WTC11 (cell line): ENCODE measurements around the gene TBX15. TPM values are rescaled to one million over a fixed set of nuclear protein-coding genes. Genes with fewer than 3 reads are reported as not detected.

Experiments used
- ATAC-seq: fragments of 200-7000 bp; cut with Tn5 transposase; 2 replicates; pipeline ENCODE4 v1.10.0; 2021; ENCODE audit warnings: mild to moderate bottlenecking, moderate library complexity
- CTCF ChIA-PET: fragments of 300-600 bp; sonication (Branson Sonifier 250); formaldehyde crosslinking; loops from one replicate; lab custom pipeline; 2021; ENCODE audit warnings: antibody characterized with exemption; lab: Charles Lee
- POLR2A ChIA-PET: fragments of 350-600 bp; sonication (Branson Sonifier 250); formaldehyde crosslinking; loops from one replicate; lab custom pipeline; 2021; ENCODE audit warnings: antibody characterized with exemption; lab: Charles Lee
- DNase-seq: peaks from one replicate; pipeline ENCODE4 v3.0.0; 2021; ENCODE audit warnings: low spot score
- H3K27ac Mint-ChIP-seq: 2 replicates; pipeline ENCODE4 v1.8.0; 2021; ENCODE audit warnings: mixed read lengths
- H3K27me3 Mint-ChIP-seq: 2 replicates; pipeline ENCODE4 v1.8.0; 2021; ENCODE audit warnings: low read depth, mild to moderate bottlenecking, moderate library complexity, mixed read lengths
- H3K36me3 Mint-ChIP-seq: 2 replicates; pipeline ENCODE4 v1.8.0; 2021; ENCODE audit warnings: mixed read lengths
- H3K4me1 Mint-ChIP-seq: 2 replicates; pipeline ENCODE4 v1.8.0; 2022; ENCODE audit warnings: mixed read lengths
- H3K4me3 Mint-ChIP-seq: 2 replicates; pipeline ENCODE4 v1.8.0; 2021; ENCODE audit warnings: mild to moderate bottlenecking, moderate library complexity, mixed read lengths
- H3K9me3 Mint-ChIP-seq: 2 replicates; pipeline ENCODE4 v1.8.0; 2021; ENCODE audit warnings: mixed read lengths
- ESRRA ChIP-seq: sonication (generic); formaldehyde crosslinking; IDR thresholded peaks from 2 replicates; pipeline ENCODE4 v1.8.1; 2022; ENCODE audit warnings: mild to moderate bottlenecking, missing genetic modification reagents, borderline replicate concordance
- GRHL2 ChIP-seq: fragments of 250-450 bp; sonication (Bioruptor Pico); IDR thresholded peaks from 2 replicates; pipeline ENCODE4 v1.8.0; 2022; ENCODE audit warnings: mild to moderate bottlenecking, moderate library complexity; ENCODE audit not compliant: insufficient replicate concordance, severe bottlenecking
- GTF2I ChIP-seq: fragments of 250-450 bp; sonication (Bioruptor Pico); conservative IDR thresholded peaks from 2 replicates; pipeline ENCODE4 v1.4.0; 2021; ENCODE audit warnings: mild to moderate bottlenecking
- HMGA2 ChIP-seq: fragments of 250-450 bp; sonication (Bioruptor Pico); IDR thresholded peaks from 2 replicates; pipeline ENCODE4 v1.4.0; 2021; ENCODE audit warnings: mild to moderate bottlenecking, moderate library complexity
- NFE2L1 ChIP-seq: sonication (generic); formaldehyde crosslinking; IDR thresholded peaks from 2 replicates; pipeline ENCODE4 v1.8.1; 2023; ENCODE audit warnings: missing genetic modification reagents
- NFYB ChIP-seq: sonication (generic); formaldehyde crosslinking; conservative IDR thresholded peaks from 2 replicates; pipeline ENCODE4 v1.8.0; 2022; ENCODE audit warnings: low read depth, missing genetic modification reagents
- NR1H2 ChIP-seq: sonication (generic); formaldehyde crosslinking; IDR thresholded peaks from 2 replicates; pipeline ENCODE4 v1.9.0; 2021; ENCODE audit warnings: mild to moderate bottlenecking, moderate library complexity, missing genetic modification reagents
- RELA ChIP-seq: sonication (generic); formaldehyde crosslinking; IDR thresholded peaks from 2 replicates; pipeline ENCODE4 v1.8.1; 2022; ENCODE audit warnings: missing genetic modification reagents, mild to moderate bottlenecking, borderline replicate concordance
- SMAD4 ChIP-seq: sonication (generic); formaldehyde crosslinking; IDR thresholded peaks from 2 replicates; pipeline ENCODE4 v1.8.0; 2022; ENCODE audit warnings: mild to moderate bottlenecking, missing genetic modification reagents
- total RNA-seq: library from RNA; stranded (reverse); gene quantifications from 3 replicates; pipeline ENCODE4 v1.2.3, GENCODE V29; 2021
- TF ChIP-seq, protein P1 (sequence below): sonication (generic); formaldehyde crosslinking; IDR thresholded peaks from 2 replicates; pipeline ENCODE4 v1.8.1; 2023; ENCODE audit warnings: mild to moderate bottlenecking, missing genetic modification reagents
- TF ChIP-seq, protein P2 (sequence below): sonication (generic); formaldehyde crosslinking; IDR thresholded peaks from 2 replicates; pipeline ENCODE4 v1.8.0; 2023; ENCODE audit warnings: missing genetic modification reagents
- TF ChIP-seq, protein P3 (sequence below): sonication (generic); formaldehyde crosslinking; IDR thresholded peaks from 2 replicates; pipeline ENCODE4 v1.8.0; 2023; ENCODE audit warnings: mild to moderate bottlenecking, missing genetic modification reagents
- TF ChIP-seq, protein P4 (sequence below): sonication (generic); formaldehyde crosslinking; conservative IDR thresholded peaks from 2 replicates; pipeline ENCODE4 v1.8.1; 2022; ENCODE audit warnings: mild to moderate bottlenecking, missing genetic modification reagents
- TF ChIP-seq, protein P5 (sequence below): sonication (generic); formaldehyde crosslinking; IDR thresholded peaks from 2 replicates; pipeline ENCODE4 v1.8.1; 2023; ENCODE audit warnings: mild to moderate bottlenecking, missing genetic modification reagents, moderate library complexity

Gene TBX15
- total RNA-seq, 1 experiment from 2014 or later: 0.11 TPM

DNA sequence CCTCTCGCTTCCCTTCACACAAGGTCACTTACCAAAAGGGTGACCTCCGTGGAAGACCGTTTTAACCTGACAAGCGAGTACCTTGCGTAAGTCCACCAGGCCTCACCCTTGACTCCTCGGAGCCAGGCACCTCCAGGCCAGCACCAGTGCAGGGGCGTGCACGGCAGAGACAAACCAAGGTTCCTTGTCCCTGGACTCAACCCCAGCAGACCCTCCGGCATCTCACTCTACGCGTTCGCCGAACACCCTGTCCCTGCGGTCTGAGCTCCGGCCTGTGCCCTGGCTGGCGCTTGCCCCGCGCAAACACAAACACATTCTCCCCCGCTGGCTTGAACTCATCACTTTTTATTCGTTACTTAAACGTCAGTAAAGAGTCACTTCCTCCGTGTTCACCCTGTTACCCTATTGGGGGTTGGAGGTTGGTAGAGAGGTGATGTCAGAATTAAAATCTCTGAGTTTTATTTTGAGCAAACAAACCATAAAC is 4.5 kb downstream of the TBX15 start:
- H3K27ac Mint-ChIP-seq: no peak overlapping the region
- peak; percentile 10 for ATAC-seq
- TF ChIP-seq NFYB (CRISPR knock-in tag) (no peak), ESRRA (CRISPR knock-in tag) (no peak), SMAD4 (CRISPR knock-in tag) (no peak), NR1H2 (CRISPR knock-in tag) (no peak)
- TF ChIP-seq, protein P1, sequence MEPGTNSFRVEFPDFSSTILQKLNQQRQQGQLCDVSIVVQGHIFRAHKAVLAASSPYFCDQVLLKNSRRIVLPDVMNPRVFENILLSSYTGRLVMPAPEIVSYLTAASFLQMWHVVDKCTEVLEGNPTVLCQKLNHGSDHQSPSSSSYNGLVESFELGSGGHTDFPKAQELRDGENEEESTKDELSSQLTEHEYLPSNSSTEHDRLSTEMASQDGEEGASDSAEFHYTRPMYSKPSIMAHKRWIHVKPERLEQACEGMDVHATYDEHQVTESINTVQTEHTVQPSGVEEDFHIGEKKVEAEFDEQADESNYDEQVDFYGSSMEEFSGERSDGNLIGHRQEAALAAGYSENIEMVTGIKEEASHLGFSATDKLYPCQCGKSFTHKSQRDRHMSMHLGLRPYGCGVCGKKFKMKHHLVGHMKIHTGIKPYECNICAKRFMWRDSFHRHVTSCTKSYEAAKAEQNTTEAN (CRISPR knock-in tag): no peak
- TF ChIP-seq, protein P2, sequence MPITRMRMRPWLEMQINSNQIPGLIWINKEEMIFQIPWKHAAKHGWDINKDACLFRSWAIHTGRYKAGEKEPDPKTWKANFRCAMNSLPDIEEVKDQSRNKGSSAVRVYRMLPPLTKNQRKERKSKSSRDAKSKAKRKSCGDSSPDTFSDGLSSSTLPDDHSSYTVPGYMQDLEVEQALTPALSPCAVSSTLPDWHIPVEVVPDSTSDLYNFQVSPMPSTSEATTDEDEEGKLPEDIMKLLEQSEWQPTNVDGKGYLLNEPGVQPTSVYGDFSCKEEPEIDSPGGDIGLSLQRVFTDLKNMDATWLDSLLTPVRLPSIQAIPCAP (CRISPR knock-in tag): no peak
- TF ChIP-seq, protein P3, sequence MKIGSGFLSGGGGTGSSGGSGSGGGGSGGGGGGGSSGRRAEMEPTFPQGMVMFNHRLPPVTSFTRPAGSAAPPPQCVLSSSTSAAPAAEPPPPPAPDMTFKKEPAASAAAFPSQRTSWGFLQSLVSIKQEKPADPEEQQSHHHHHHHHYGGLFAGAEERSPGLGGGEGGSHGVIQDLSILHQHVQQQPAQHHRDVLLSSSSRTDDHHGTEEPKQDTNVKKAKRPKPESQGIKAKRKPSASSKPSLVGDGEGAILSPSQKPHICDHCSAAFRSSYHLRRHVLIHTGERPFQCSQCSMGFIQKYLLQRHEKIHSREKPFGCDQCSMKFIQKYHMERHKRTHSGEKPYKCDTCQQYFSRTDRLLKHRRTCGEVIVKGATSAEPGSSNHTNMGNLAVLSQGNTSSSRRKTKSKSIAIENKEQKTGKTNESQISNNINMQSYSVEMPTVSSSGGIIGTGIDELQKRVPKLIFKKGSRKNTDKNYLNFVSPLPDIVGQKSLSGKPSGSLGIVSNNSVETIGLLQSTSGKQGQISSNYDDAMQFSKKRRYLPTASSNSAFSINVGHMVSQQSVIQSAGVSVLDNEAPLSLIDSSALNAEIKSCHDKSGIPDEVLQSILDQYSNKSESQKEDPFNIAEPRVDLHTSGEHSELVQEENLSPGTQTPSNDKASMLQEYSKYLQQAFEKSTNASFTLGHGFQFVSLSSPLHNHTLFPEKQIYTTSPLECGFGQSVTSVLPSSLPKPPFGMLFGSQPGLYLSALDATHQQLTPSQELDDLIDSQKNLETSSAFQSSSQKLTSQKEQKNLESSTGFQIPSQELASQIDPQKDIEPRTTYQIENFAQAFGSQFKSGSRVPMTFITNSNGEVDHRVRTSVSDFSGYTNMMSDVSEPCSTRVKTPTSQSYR (CRISPR knock-in tag): no peak
- TF ChIP-seq, protein P4, sequence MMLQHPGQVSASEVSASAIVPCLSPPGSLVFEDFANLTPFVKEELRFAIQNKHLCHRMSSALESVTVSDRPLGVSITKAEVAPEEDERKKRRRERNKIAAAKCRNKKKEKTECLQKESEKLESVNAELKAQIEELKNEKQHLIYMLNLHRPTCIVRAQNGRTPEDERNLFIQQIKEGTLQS (CRISPR knock-in tag): no peak
- TF ChIP-seq, protein P5, sequence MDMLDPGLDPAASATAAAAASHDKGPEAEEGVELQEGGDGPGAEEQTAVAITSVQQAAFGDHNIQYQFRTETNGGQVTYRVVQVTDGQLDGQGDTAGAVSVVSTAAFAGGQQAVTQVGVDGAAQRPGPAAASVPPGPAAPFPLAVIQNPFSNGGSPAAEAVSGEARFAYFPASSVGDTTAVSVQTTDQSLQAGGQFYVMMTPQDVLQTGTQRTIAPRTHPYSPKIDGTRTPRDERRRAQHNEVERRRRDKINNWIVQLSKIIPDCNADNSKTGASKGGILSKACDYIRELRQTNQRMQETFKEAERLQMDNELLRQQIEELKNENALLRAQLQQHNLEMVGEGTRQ: no peak
- H3K4me3 Mint-ChIP-seq: peak overlapping the region; percentile 73
- peaks cover 100% of the 10 kb centered on the region for H3K27me3 Mint-ChIP-seq
- no peaks in the 10 kb centered on the region; the same call in 1 of the 2 replicates for H3K36me3 Mint-ChIP-seq
- H3K4me1 Mint-ChIP-seq: peaks cover 64% of the 10 kb centered on the region
- CTCF ChIA-PET: interaction anchor here (1.1 to 3.5 kb wide), 5 partner anchors 10 to 25 kb away, joined by 3 to 36 read pairs (median 5); no protein-coding TSS in a partner anchor
- POLR2A ChIA-PET: no interaction called here
- peak; percentile 56 for DNase-seq
- H3K9me3 Mint-ChIP-seq: no peaks in the 10 kb centered on the region

DNA sequence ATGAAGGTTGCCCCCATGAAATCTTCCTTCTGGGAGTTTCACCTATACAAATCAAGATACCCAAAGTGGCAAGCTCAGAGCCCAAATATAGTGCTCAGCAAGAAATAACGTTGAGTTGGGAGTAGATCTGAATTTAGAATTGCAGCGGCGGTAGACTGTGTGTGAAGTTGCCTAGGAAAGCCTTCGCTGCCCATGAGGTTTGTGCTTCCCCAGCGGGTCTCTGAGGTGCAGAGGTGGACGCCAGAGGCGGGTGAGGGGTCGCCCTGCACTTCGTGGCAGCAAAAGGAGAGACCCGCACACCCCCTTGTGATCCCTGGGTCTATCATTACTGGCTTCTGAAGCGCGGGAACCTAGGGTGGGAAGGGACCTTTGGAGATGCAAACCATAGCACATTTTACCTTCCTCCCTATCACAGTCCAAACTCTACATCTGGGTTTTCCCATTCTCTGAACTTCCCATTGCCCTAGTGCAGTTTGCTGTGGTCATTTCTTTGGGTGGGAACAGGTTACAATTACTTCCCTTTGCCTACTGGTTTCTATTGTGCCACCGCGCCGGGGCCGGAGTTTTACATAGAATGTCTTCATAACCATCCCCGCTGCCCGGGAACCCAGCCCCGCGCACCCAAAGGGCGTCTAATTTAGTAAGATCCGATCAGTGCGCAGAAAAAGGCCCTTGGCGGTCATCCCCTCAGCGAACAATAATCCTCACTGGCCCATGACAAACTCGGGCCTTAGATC is 5.2 kb downstream of the TBX15 start:
- no peak for TF ChIP-seq HMGA2 (CRISPR knock-in tag)
- no peak for TF ChIP-seq RELA (CRISPR knock-in tag)
- TF ChIP-seq, protein P3 (CRISPR knock-in tag): no peak
- no peak for TF ChIP-seq NFE2L1 (CRISPR knock-in tag)
- no peak for TF ChIP-seq GTF2I
- TF ChIP-seq GRHL2 (CRISPR knock-in tag): no peak
- DNase-seq (no peak), ATAC-seq (no peak)
- peaks cover 100% of the 10 kb centered on the region for H3K27me3 Mint-ChIP-seq
- H3K4me3 Mint-ChIP-seq: peak overlapping the region; percentile 73
- H3K9me3 Mint-ChIP-seq: no peaks in the 10 kb centered on the region
- no peak overlapping the region for H3K27ac Mint-ChIP-seq
- no peaks in the 10 kb centered on the region; the same call in 1 of the 2 replicates for H3K36me3 Mint-ChIP-seq
- peaks cover 59% of the 10 kb centered on the region for H3K4me1 Mint-ChIP-seq
- CTCF ChIA-PET: interaction anchor here (1.8 to 3.5 kb wide), 3 partner anchors 17 to 26 kb away, joined by 5 to 36 read pairs (median 8); no protein-coding TSS in a partner anchor
- POLR2A ChIA-PET: no interaction called here
